LHCN-M2 (cell line): ENCODE data around the gene ZFR2. TPM values are rescaled to one million over a fixed set of nuclear protein-coding genes. Genes with fewer than 3 reads are reported as not detected.
"Not testable (repeated sequence)": the region's sequence is repeated elsewhere in the genome, so short reads cannot be mapped to it uniquely, and the experiment has no call there.

Experiments used
- DNase-seq: peaks from one replicate; pipeline ENCODE4 v3.0.0-alpha.2; 2012; ENCODE audit warnings: low read depth
- total RNA-seq: library from RNA; depleted of rRNA; stranded (reverse); fragments of >200 nt; gene quantifications from 2 replicates; pipeline ENCODE4 v1.2.3, GENCODE V29; 2014

ZFR2 gene
- total RNA-seq, 1 experiment from 2014 or later: not detected

DNA sequence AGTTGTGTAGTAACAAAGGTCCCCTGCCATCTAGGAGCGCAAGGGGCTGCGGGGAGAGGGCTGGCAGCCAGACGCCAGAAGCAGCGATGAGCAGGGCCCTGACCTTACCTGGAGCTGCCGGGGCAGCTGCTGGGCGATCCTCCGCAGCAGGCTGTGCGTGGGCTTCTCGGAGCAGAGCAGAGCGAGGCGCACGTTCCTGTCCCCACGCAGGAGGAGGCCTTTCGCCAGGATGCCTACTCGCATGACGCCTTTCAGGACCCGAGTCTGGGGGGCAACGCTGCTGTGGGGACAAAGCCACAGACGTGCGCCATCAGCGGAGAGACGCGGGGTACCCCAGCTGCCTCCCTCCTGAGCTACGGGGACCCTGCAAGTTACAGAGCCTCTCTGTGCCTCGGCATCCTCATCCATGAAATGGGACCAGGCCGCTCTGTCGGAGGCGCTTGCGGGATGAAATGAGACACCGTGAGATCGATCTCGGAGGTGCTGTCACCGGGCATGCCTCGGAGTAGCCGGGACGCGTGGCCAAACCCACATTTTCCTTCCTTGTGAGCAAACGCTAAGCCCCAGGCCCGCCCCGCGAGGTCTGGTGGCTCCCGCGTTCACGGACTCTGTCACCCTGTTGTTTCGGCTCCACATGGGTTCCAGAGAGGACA, 52.1 kb downstream of the ZFR2 start:
- no peak for DNase-seq

DNA sequence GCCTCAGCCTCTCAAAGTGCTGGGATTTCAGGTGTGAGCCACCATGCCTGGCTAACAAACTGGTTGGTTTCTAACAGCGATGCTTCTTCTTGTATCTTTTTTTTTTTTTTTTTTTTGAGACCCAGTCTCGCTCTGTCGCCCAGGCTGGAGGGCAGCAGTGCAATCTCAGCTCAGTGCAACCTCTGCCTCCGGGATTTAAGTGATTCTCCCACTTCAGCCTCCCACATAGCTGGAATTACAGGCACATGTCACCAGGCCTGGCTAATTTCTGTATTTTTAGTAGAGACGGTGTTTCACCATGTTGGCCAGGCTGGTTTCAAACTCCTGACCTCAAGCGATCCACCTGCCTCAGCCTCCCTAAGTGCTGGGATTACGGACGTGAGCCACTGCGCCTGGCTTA, 52.7 kb downstream of the ZFR2 start:
- not testable (repeated sequence) for DNase-seq

- no peak for DNase-seq
These were observed 54.2 kb downstream of the ZFR2 start for GRCh38 chr19:3814648-3815047.

DNA sequence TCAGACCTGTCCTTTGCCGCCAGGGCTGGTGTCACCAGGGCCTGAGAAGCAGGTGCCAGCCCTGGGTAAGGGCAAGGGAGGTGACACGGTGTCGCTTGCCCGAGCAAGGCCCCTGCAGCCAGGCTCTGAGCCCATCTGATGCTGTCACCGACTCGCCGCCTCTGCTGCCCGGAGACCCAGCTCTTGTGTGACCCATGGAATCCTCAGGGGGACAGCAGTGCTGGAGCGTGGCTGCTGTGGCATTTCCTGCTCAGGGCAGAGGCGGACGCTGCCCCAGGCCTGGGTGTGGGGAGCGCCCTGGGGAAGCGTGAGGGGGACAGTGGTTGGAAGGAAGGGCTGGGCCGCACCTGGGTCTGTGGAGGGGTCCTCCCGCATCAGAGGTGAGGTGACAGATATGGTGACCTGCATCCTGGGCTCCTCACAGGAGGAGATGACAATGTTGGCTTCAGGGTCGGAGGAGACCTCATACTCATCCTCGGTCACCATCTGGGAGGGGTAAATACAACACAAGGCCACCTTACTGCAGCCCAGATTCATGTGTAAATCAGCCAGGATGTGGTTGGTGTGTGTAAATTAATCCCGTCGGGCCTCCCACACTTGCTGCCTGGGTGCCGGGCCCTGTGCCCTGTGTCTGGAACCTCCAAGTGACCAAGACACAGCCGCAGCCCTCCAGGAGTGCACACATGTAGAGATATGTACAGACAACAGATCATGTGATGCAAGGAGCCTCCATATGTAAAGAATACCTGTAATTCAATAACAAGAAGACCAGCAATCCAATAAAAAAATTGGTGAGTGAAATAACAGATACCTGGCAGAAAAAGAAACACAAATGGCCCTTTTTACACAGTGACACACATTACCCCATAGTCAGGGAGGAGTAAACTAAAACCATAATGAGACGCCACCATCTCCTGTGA, 55.1 kb downstream of the ZFR2 start:
- DNase-seq: no peak

DNA sequence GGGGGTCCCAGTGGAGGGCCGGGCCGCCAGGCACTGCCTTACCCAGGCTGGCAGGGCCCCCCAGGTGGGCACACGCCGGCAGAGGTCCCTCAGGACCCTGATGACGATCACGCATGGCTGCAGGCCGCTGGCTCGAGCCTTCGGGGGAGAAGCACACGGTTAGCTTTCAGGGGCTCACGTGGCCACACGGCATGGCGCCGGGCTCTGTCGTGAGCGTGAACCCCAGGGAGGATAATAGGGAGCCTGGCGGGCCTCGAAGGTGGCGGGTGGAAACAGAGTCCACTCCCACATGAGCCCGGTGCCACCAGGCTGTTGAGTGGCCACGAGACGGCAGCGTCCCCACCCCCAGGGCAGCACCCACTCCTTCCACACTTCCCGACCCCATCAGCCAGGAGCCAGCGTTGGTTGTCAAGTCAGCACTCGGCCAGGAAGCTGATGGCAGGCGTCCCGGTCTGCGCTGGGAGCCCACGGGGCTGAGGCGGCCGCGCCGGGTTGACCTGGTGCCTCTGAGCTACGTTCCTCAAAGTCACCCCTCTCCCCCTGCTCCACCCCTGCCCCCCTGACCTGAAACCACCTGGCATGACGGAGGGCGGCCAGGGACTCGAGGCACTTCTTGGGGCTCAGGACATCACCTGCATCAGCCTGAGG, 58.0 kb downstream of the ZFR2 start:
- no peak for DNase-seq

DNA sequence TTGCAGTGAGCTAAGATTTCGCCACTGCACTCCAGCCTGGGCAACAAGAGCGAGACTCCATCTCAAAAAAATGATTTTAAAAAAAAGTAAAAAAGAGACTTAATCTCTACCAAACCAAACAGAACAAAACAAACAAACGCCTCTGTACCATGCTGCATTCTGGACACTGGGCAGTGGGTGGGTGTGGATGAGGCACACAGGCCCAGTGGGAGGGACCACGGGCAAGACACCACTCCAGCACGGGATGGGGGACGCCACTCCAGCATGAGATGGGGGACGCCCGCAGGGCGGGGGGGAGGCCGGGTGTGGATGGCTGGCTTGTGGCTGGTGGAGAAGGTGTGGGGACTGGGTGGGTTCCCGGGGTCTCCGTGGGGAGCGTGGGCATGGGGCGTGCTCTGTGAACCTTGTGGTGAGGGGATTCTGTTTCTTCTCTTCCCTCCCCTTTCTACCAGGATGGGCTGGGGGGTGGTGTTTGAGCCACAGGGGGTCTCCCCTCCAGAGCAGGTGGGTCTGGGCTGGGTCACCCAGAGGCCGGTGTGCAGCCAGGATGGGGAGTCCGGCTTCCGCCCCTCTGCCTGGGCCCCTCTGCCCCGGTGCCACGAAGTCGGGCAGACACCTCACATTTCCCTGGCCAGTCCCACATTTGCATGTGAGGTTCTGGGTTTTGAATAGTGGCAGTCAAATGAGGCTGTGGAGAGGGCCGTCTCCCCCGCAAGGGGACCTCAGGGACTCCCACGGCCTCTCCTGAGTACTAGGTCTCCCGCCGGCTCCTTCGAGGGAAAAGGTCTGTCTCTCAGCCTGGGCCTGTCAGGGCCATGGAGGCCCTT, 58.7 kb downstream of the ZFR2 start:
- no peak for DNase-seq

GRCh38 chr19:3808420-3809143, 60.3 kb downstream of the ZFR2 start:
- no peak for DNase-seq

DNA sequence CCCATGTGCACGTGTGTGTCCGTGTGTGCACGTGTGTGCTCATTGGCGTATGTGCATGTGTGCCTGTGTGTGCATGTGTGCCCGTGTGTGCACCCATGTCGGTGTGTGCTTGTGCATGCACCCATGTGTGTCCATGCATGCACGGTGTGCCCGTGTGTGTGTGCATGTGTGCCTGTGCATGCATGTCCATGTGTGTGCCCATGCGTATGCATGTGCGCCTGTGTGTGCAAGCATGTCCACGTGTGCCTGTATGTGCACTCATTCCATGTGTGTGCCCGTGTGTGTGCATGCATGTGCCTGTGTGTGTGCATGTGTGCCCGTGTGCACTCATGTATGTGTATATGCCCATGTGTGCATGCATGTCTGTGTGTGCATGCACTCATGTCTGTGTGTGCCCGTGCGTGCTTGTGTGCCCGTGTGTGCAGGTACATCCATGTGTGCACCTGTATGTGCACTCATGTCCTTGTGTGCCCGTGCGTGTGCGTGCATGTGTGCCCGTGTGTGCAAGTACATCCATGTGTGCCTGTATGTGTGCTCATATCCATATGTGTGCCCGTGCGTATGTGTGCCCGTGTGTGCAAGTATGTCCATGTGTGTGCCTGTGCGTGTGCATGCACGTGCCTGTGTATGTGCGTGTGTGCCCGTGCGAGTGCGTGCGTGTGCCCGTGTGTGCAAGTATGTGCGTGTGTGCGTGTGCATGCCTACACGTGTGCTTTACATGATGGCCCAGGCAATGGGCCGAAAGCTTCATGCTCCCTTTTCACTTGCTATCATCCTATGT, 61.1 kb downstream of the ZFR2 start:
- no peak for DNase-seq

GRCh38 chr19:3807131-3807480, 61.7 kb downstream of the ZFR2 start:
- DNase-seq: no peak

DNA sequence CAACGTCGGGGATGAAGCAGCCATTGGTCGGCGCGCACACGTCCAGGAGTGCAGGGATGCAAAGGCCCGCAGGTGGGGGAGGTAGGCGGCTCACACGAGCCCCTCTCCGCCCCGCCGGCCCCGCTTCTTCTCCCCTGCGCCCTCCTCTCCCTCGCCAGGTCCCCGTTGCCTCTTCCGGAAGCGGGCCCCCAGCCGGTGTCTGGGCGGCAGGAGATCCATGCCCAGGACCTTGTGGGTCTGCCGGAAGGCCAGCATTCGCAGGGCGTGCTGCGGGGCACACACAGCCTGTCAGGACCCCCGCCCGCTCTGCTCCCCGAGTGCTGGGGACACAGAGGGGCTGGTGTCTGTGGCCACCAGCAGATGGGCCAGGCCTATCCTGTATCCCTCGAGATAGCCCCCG, 63.0 kb downstream of the ZFR2 start:
- no peak for DNase-seq

DNA sequence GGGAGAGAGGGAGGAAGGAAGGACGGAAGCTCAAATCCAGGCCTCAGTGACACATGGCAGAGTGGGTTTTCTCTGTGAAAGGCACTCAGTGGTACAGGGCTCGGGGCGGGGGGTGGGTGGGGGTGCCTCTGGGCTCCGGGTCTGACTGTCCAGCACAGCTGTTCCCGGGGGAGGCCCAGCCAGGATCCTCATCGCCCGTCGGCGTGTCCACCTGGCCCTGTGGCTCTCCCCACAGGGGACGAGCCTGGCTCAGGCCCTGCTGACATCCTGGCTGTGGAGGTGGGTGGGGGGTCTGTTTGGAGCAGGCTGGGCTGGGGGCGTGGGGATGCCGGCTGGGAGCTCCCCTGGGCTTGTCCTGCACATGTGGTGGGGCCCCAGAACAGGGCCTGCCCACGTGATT, 64.4 kb downstream of the ZFR2 start:
- no peak for DNase-seq

GRCh38 chr19:3803986-3804385, 64.9 kb downstream of the ZFR2 start:
- no peak for DNase-seq

- DNase-seq: no peak
These were observed 65.5 kb downstream of the ZFR2 start for GRCh38 chr19:3803114-3803888.

- no peak for DNase-seq
These were observed 67.3 kb downstream of the ZFR2 start for GRCh38 chr19:3801412-3802096.

GRCh38 chr19:3800996-3801395, 67.8 kb downstream of the ZFR2 start:
- no peak for DNase-seq

DNA sequence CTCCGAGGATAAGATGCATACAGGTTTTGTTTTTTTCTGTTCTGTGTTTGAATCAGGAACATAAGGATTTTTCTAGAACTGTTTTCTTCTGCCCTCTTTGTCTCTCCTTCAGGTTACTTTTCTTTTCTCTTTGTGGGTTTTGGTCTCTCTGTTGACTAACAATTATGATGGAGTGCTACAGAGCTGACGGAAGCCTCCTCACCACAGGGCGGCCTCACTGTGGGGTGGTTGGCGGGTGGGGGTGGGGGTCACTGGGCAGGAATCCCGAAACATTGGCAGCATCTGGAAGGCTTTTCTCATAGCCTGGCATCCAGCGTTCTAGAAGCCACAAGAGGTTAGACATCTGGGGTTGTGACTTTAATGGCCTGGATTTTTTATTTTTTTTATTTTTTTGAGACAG, 70.7 kb downstream of the ZFR2 start:
- DNase-seq: no peak

DNA sequence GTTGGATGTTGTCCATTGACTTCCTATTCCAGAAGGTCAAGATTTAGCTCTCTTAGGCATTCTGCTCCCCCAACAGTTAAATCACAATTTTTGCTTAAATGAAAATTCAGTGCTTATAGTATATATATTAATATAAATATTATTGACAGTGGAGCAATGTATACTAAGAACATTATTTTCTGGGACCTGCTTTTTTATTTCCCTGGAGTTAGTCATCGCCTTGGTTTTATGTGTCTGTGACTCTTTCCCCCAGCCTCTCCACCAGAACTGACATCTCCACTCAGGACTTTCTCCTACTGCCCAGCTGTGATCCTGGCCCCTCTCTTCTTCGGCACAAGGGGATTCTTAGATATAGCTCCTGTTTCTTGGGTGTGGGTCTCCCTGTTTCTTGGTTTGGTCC, 72.5 kb downstream of the ZFR2 start:
- DNase-seq: no peak

GRCh38 chr19:3793799-3794198, 75.0 kb downstream of the ZFR2 start:
- DNase-seq: no peak

GRCh38 chr19:3792114-3792513, 76.7 kb downstream of the ZFR2 start:
- no peak for DNase-seq
